HG02938 (cell line): ENCODE measurements around the gene MAGI1.
"Not testable (repeated sequence)": the region's sequence is repeated elsewhere in the genome, so short reads cannot be mapped to it uniquely, and the experiment has no call there.

Experiments used
- ATAC-seq: cut with Tn5 transposase; IDR thresholded peaks from one replicate; pipeline ENCODE4 v1.9.1; 2021; ENCODE audit warnings: mild to moderate bottlenecking, moderate library complexity; ENCODE audit not compliant: unreplicated experiment

The MAGI1 gene

DNA sequence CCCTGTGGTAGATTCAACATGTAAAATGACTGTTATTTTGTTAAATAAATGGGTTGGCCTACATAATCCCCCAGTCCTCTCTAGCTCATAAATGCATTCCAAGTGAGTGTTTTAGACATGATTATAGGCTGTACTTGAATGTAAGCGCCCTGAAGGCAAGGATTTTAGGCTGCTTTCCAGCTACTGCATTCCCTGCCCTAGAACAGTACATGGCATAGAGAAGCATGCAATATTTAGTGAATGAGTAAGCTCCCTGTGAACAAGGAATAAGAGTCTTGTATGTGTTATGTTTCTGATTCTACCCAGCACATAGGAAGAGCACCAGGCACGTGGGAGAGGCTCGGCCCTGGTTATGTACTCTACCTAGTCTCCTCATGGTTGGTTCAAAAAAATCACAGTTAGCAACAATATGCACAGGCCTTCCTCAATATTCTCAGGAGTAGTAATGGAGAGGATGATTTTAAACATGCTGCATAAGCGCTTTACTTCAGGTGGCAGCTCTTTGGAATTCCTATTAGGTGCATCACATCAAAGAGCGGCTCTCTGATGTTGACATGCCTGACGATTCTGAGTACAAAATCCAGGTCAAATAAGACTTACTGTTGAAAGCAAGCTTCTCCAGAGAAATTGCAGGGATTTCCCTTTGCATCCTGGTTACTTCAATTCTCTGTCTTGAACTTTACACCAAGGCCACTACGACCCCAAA, 456.6 kb downstream of the MAGI1 start:
- ATAC-seq, result no peak

DNA sequence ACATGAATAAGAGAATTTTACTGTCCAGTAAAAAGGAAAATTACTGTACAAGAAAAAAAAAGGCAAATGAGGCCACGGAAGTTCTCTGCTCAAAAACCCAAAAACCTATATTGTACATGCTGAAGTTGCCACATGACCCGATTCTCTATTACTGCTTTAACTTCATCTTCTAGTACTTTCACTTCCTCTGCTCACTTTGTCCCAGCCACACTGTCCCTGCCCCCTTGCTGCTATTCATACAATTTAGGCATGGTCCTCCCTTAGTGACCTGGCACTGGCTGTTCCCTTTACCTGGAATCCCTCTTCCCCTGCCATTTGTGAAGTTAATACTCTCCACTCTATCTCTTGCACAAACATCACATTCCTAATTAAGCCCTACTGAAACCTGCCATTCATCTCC, 457.4 kb downstream of the MAGI1 start:
- no peak for ATAC-seq

DNA sequence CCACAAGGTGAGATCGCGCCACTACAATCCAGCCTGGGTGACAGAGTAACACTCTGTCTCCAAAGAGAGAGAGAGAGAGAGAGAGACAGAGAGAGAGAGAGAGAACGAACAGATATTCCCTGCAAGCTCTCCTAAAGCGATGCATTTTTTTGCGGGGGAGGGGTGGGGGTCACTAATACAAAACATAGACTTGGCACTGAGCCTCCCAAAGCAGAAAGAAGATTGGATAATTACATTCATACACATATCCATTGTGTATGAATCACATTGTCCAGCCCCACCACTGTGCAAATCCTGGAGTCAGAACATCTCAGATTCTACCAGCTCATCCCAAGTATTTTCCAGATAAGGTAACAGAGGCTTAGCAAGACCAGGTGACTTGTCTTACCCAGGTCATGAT, 459.9 kb downstream of the MAGI1 start:
- ATAC-seq, result no peak

DNA sequence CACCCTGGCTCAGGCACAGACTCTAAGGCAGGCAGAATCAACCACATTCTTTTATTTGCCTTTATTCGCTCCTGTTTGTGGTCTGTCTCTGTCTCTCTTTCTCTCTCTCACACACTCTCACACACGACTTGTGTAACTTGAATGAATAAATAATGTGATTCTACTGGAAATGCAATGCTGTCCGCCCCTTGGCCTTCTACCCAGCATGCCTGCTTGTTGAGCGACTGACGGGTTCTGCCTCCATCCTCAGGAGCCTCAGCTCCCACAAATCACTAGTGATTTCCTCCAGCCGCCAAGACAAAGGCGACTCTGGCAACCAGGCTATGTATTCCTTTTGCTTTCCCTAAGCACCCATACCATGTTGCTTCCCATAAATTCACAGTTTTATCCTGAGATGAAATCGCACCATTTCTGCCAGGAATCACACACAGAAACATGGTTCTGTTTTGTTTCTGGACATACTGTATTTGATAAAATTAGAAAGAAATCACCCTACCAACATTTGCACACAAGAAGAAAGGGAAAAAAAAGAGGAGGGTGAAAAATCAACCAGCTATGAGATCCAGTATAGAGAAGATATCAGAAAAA, 460.8 kb downstream of the MAGI1 start:
- ATAC-seq, result no peak

DNA sequence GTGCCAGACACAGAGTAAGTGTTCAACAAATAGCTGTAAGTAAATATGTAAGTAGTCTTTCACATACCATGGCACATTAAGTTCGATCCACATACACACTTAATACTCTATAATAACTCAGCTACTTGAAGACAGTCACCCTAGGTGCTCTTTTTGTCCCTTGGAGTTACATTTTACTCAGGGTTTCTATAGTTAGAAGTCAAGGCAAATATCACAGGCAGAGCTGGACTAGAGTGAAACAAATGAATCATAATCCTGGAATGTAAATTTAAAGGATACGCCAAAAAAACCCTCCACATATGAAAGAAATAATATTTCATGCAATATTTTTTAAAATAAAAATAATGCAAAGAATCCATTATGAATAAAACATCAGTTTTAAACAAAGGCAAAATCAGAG, 461.8 kb downstream of the MAGI1 start:
- no peak for ATAC-seq

DNA sequence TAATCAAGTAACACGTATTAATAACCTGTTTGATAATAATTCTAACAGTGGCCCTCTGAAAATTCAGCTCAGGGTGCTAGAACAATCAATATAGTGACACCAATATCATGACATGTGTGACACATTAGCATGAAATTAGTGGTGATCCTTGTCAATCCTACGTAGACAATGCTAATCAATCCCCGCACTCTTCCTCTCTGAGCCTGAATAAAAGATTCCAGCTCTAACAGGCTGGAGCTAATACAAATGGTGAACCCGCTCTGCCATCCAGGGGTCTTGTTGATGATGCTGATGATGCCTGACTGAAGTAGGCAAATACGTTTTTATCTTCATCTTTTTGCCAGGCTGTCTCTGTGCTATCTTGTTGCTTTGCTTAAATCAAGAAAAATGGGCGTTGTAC, 462.5 kb downstream of the MAGI1 start:
- no peak for ATAC-seq

DNA sequence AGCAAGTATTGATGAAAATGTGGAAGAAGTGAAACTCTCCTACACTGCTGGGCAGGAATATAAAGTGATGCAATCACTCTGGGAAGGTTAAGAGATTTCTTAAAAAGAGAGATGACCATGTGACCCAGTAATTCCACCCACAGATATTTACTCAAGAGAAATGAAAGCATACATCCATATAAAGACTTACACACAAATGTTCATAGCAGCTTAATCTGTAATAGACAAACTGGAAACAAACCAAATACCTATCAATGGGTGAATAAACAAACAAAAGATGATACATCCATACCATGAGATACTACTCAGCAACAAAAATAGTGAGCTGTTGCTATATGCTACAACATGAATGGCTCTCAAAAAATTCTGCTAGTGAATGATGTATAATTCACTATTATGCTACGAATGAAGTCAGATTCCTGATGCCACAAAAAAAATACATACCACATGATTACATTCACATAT, 463.3 kb downstream of the MAGI1 start:
- no peak for ATAC-seq

DNA sequence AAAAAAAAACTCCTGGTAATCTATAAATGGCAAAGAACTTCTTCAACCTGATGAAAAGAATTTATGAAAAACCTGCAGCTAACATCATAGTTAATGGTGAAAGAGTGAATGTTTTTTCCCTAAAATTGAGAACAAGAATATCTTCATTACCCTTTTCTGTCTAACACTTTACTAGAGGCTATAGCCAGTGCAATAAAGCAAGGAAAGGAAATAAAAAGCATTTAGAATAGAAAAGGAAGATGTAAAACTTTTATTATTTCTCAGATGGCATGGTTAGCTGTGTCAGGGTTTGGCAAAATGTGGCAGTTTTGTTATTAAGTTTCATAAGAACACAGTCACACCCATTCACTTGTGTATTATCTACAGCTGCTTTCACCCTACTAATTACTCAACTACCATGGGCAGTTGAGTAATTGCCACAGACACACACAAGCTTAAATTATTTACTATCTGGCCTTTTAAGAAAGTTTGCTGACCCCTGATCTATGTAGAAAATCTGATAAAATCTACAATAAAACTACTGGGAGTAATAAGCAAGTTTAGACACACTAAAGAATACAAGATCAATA, 465.1 kb downstream of the MAGI1 start:
- no peak for ATAC-seq

DNA sequence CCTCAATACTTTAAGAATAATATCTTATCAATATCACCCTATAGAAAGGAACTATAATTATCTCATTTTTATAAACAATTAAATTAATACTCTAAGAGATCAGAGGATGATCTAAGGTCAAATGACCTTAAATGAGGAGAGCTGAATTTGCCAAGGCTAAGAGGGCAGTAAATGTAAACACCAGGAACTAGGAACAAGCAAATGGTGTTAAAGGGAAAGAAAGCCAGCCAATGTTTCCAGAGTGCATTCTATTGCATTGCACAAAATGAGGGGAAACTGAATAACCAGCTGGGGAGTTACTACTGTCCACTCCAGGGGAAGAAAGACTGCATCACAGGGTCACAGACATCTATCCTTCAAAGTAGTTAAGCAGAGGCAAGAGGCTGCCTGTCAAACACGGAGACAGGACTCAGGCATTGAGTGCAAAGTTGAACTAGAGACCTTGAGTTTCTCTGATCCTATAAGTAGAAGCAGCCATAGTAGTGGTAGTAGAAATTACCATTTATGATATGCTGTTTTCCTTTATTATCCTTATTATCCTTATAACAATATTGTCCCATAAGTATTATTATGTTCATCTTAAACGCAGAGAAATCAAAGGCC, 466.4 kb downstream of the MAGI1 start:
- no peak for ATAC-seq

DNA sequence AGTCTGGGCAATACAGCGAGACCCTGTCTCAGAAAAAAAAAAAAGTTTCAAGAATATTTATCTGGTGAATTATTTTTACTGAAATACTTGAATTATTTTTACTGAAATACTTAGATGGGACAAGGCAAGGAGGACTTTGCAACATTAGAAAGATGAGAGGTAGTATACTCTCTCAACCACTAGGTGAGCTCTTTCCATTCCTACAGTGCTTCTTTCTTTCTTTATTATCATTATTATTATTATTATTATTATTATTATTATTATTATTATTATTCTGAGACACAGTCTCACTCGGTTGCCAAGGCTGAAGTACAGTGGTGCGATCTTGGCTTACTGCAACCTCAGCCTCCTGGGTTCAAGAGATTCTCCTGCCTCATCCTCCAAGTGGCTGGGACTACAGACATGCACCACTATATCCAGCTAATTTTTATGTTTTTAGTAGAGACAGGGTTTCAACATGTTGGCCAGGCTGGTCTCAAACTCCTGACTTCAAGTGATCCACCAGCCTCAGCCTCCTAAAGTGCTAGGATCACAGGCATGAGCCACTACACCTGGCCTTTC, 468.8 kb downstream of the MAGI1 start:
- ATAC-seq, result no peak

DNA sequence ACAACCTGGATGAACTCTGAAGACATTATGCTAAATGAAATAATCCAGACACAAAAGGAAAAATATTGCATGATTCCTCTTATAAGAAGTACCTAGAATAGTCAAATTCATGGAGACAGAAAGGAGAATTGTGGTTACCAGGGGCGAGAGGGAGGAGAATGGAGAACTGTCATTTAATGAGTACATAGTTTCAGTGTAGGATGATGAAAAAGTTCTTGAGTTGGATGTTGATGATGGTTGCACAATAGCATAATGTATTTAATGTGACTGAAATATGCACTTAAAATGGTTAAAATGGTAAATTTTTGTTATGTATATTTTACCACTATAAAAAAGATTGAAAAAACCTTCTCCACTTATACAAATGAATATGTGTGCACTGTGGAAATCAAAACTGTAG, 469.6 kb downstream of the MAGI1 start:
- no peak for ATAC-seq

DNA sequence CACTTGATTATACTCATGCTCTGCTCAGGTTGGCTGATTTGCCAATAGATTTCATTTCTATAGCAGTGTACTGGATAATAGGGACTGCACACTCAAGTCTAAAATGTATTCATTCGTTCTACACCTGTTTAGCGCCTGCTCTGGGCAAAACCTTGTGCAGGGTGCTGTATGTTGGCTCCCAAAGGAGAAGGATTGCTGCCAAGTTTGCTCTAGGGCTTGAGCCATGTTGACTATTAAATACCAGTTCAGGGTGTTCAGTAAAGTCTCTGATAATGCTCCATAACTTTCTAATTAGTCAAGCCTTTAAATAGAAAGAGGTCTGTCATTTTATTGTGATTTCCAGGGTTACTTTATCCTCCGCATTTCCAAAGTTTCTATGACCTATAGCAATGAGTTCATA, 470.2 kb downstream of the MAGI1 start:
- no peak for ATAC-seq

DNA sequence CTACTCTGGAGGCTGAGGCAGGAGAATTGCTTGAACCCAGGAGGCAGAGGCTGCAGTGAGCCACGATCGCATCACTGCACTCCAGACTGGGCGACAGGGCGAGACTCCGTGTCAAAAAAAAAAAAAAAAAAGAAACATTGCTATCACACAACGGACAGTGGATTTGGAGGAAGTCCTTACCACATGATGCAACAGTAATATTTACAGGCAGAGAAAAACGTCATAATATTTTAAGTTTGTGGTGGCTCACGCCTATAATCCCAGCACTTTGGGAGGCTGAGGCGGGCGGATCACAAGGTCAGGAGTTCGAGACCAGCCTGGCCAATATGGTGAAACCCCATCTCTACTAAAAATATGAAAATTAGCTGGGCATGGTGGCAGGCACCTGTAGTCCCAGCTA, 473.0 kb downstream of the MAGI1 start:
- not testable (repeated sequence) for ATAC-seq

DNA sequence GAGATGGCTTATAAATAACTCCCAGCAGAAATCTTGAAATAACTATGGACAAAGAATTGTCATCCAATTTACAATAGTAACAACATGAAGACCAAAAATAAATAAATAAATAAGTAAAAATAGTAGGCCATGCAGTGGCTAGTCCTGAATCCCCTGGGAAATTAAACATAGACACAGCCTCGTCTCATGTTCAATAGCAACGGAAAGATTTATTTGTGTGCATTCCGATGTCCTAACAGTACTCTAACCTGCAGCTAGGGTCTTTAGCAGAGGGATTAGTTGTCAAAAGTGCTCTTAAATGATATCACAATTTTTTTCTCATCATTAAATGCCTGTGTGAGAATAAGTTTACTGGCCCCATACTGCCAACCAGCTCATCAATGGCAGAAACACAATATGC, 474.2 kb downstream of the MAGI1 start:
- ATAC-seq, result no peak

DNA sequence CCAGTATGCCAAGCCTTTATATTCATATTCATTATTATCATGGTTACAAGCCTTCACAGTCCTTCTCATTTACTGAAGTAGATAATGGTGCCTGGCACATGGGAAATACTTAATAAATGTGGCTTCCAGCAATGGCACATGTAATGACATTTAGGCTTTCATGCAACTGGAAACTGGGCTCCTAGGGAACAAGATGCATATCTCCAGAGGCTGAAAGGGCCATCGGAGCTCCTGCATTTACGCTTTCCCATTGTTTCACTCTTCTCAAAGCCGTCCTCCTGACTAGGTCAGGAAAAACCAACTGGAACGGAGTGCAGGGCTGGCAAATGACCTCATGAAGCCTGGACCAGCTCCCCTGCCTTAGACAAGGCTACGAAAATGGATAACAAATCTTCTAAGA, 474.9 kb downstream of the MAGI1 start:
- ATAC-seq, result no peak

DNA sequence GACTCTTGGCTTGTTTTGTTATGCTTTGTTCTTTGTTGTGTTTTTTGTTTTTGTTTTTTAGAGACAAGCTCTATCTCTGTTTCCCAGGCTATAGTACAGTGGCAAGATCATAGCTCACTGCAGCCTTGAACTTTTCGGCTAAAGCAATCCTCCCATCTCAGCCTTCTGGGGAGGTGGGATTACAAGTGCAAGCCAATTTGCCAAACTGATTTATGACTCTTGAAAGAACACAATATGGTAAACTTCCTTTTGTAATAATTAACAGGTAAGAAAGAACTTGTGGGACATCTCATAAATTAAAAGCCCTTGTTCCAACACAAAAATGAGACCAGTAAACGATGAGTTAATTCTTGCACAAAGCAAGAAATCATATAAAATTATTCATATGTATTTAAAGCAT, 476.3 kb downstream of the MAGI1 start:
- ATAC-seq, result no peak

DNA sequence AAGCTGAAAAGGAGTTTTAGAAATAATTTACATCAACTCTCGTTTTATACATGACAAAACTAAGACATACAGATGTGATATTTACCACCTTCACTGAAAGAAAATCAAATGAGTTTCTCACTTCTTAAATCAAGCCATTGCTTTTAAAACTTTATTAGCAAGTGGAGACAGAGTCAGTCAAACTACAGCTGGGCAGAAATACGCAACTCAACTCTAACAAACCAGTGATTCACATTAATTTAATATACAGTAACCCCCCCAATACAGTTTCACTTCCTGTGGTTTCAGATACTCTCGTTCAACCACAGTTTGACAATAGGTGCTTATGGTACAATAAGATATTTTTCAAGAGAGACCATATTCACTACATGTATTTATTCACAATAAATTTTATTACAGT, 477.1 kb downstream of the MAGI1 start:
- ATAC-seq, result no peak

DNA sequence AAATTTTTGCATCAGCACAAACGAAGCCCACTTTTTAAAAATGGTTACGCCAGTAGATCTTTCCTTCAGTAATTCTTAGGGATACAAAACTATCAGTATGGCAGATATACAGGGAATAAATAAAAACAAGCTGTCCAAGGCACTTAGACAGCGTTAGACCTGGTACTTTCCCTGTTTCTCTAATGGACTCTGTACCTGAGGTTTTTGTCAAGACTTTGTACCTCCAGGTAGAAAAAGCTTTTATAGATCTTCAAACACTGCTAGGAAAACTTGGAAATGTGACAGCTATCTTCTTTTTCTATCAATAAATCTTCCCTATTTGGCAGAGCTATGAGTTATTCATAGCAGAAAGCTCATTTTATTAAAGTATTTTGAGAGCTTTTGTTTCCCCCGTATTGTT, 477.8 kb downstream of the MAGI1 start:
- no peak for ATAC-seq

DNA sequence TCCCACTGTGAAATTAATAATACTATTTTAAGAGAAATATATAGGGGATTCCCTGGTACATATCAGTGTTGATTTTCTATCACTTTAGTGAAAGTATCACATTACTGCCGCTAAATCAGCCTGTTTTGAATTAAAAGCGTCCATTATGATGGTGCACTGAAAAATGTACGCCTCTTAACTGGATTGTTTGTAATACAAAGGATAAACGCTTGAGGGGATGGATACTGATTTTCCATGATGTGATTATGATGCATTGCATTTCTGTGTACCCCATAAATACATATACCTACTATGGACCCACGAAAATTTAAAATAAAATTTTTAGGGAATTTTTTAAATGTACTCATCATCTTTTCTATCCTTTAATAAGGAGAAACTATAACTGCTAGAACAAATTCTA, 478.6 kb downstream of the MAGI1 start:
- ATAC-seq, result no peak

DNA sequence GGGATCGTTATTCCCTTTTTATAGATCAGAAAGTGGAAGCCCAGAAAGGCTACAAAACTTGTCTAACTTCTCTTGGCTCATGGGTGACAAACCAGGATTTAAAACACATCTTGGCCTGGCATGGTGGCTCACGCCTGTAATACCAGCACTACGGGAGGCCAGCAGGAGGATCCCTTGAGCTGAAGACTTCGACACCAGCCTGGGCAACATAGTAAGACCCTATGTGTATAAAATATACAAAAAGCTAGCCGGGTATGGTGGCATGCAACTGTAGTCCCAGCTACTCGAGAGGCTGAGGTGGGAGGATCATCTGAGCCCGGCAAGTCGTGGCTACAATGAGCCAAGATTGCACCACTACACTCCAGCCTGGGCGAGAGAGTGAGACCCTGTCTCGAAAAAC, 479.1 kb downstream of the MAGI1 start:
- ATAC-seq, result no peak

DNA sequence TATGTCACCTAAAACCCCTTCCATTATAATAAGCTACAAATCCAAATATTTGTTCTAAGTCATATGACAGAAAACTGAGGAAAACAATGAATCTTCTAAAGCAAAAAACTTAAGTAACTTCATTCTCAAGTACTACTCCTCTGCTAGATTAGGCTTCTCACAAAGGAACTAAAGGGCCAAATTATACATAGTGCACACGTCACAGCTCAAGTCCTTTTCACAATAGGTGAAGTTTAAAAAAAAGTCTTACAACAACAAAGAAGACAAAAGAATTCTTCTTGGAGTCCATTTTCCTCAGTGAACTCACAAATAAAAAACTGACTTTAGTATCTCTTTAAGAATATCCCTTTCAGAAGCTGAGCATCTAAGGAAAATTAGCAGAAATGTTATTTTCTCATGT, 479.9 kb downstream of the MAGI1 start:
- ATAC-seq, result no peak
